A549 (cell line): ENCODE data around the gene PRKAG2.

Experiments used
- KDM5A ChIP-seq: fragments of 200-600 bp; sonication (generic); IDR thresholded peaks from 2 replicates; pipeline ENCODE4 v1.6.1; 2016; ENCODE audit warnings: antibody characterized with exemption, mild to moderate bottlenecking
- MAZ ChIP-seq: fragments of 150-350 bp; IDR thresholded peaks from 2 replicates; pipeline ENCODE4 v1.6.1; 2014; ENCODE audit warnings: antibody characterized with exemption, low read depth, low read length, borderline replicate concordance
- POLR2A ChIP-seq: IDR thresholded peaks from 2 replicates; pipeline ENCODE4 v1.6.1; 2012; ENCODE audit warnings: mild to moderate bottlenecking, low read length
- TF ChIP-seq, protein P1 (sequence below): fragments of 250-450 bp; sonication (Bioruptor Pico); IDR thresholded peaks from 2 replicates; pipeline ENCODE4 v1.5.0; 2021; ENCODE audit warnings: mild to moderate bottlenecking, moderate library complexity, borderline replicate concordance

- TF ChIP-seq POLR2A, result no peak
- no peak for TF ChIP-seq MAZ
- no peak for TF ChIP-seq KDM5A
- TF ChIP-seq, protein P1, sequence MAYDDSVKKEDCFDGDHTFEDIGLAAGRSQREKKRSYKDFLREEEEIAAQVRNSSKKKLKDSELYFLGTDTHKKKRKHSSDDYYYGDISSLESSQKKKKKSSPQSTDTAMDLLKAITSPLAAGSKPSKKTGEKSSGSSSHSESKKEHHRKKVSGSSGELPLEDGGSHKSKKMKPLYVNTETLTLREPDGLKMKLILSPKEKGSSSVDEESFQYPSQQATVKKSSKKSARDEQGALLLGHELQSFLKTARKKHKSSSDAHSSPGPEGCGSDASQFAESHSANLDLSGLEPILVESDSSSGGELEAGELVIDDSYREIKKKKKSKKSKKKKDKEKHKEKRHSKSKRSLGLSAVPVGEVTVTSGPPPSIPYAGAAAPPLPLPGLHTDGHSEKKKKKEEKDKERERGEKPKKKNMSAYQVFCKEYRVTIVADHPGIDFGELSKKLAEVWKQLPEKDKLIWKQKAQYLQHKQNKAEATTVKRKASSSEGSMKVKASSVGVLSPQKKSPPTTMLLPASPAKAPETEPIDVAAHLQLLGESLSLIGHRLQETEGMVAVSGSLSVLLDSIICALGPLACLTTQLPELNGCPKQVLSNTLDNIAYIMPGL (CRISPR knock-in tag), result no peak
Observed at GRCh38 chr7:151810441-151811232, 66.3 kb downstream of the PRKAG2 start.
